Stimulated activated CD8-positive, alpha-beta memory T cell treated with anti-CD3 and anti-CD28 coated beads, Interleukin-15, amount 100 ng/mL, for 4 hours (primary cell): ENCODE results near the gene NT5C1A.
A peak's percentile ranks its signal among the peaks of the same experiment; 100 is the strongest.

Experiments
- DNase-seq, 2 donors: peaks; one replicate each; pipeline ENCODE4 v3.0.0-alpha.2; 2020; ENCODE audit warnings: low read depth in 2 of 2

Gene NT5C1A

GRCh38 chr1:39671793-39672550 lies at the start of gene NT5C1A:
Gene NT5C1A, minus strand, starts transcription at chr1:39672107. Its CDS starts 69 bp downstream, at chr1:39672038.
- DNase-seq: no peak

- DNase-seq: no peak
These were observed 49.8 kb upstream of the NT5C1A start for GRCh38 chr1:39721664-39722063.

- no peak for DNase-seq
These were observed 48.4 kb upstream of the NT5C1A start for GRCh38 chr1:39720094-39720999.

GRCh38 chr1:39717809-39718208 lies 45.9 kb upstream of the NT5C1A start:
- DNase-seq: no peak

- no peak for DNase-seq
These were observed 41.6 kb upstream of the NT5C1A start for GRCh38 chr1:39713557-39713956.

- no peak for DNase-seq
These were observed 40.0 kb upstream of the NT5C1A start for GRCh38 chr1:39711966-39712340.

- no peak for DNase-seq
These were observed 39.4 kb upstream of the NT5C1A start for GRCh38 chr1:39711104-39711965.

GRCh38 chr1:39707506-39707905 lies 35.6 kb upstream of the NT5C1A start:
- DNase-seq: no peak

- no peak for DNase-seq
These were observed 32.9 kb upstream of the NT5C1A start for GRCh38 chr1:39704757-39705156.

GRCh38 chr1:39701049-39701439 lies 29.1 kb upstream of the NT5C1A start:
- DNase-seq: no peak

GRCh38 chr1:39700348-39700747 lies 28.4 kb upstream of the NT5C1A start:
- DNase-seq: no peak

GRCh38 chr1:39699419-39699818 lies 27.5 kb upstream of the NT5C1A start:
- DNase-seq: no peak

- no peak for DNase-seq
These were observed 26.7 kb upstream of the NT5C1A start for GRCh38 chr1:39698568-39698967.

GRCh38 chr1:39696448-39696847 lies 24.5 kb upstream of the NT5C1A start:
- DNase-seq: no peak

- DNase-seq: no peak
These were observed 23.1 kb upstream of the NT5C1A start for GRCh38 chr1:39695016-39695415.

- DNase-seq: no peak
These were observed 22.1 kb upstream of the NT5C1A start for GRCh38 chr1:39694026-39694425.

- no peak for DNase-seq
These were observed 20.5 kb upstream of the NT5C1A start for GRCh38 chr1:39692152-39693074.

- peak; percentile 73 to 91 for DNase-seq
These were observed 19.7 kb upstream of the NT5C1A start, which contains the start of gene HPCAL4 for GRCh38 chr1:39691383-39692151. Gene HPCAL4, minus strand, starts transcription at chr1:39691433. Its CDS starts 6,830 bp downstream, at chr1:39684603.

GRCh38 chr1:39690794-39691382 lies 19.0 kb upstream of the NT5C1A start:
- no peak for DNase-seq

- DNase-seq: no peak
These were observed 18.3 kb upstream of the NT5C1A start for GRCh38 chr1:39690225-39690624.
